ENCODE measurements around the gene NAV2. TPM values are rescaled to one million over a fixed set of nuclear protein-coding genes. Genes with fewer than 3 reads are reported as not detected.
A peak's percentile ranks its signal among the peaks of the same experiment; 100 is the strongest.

Gene NAV2
- total and polyA plus RNA-seq, 10 donors: 0.46 to 11.6 (median 4.1) TPM

GRCh38 chr11:20110908-20111669, 398.5 kb downstream of the NAV2 start:
- H3K36me3 ChIP-seq: peaks cover 0 to 33% (median 0%) of the 10 kb centered on the region in 6 donors
- H3K27me3 ChIP-seq (replicated peaks in 1 of 7): no peaks in the 10 kb centered on the region
- peak; percentile 19 to 84 (median 70) for TF ChIP-seq CTCF (IDR thresholded peaks at IDR 0.05 in 8 of 11, conservative IDR thresholded peaks at IDR 0.05 in 3 of 11)
- no peak for TF ChIP-seq POLR2A (IDR thresholded peaks at IDR 0.05)
- H3K27ac ChIP-seq: no peak overlapping the region
- no peaks in the 10 kb centered on the region for H3K9me3 ChIP-seq
- 21 to 27% (median 22%) methylated on average over 8 of the region's 8 CpGs for WGBS, 5 donors
- H3K4me1 ChIP-seq: peaks cover 0 to 15% (median 2%) of the 10 kb centered on the region in 6 donors
- no peak overlapping the region for H3K4me3 ChIP-seq
- intact Hi-C loops (cut with DNase I; ENCODE audit: low total_unique reads): loop anchor here (5.0 kb wide), 1 partner anchor 159 kb away; no protein-coding TSS in a partner anchor
- no peak for DNase-seq

DNA sequence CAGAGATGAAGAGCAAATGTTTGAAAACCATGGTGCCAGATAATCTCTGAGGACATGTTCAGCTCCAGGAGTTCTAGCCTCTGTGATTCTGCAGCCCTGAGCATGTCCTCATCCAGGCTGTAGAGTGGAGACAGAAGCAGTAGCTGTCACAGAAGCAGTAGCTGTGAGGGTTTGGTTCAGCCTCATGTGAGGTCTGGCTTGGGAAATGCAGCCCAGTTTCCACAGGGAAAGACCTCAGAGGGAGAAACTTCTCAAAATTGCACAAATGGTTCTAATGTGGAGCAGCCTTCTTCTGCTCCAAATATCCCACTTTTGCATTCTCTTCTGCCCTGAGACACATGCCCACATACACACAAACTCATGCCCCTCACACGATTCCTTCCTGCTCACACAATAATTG, 399.2 kb downstream of the NAV2 start:
- WGBS, 5 donors: 64 to 100% (median 83%) methylated on average over 1 of the region's 1 CpG
- DNase-seq: no peak
- Histone ChIP-seq H3K9me3 (no peaks in the 10 kb centered on the region), H3K36me3 (peaks cover 0 to 38% (median 0%) of the 10 kb centered on the region in 6 donors), H3K4me1 (peaks cover 0 to 15% (median 2%) of the 10 kb centered on the region in 6 donors), H3K27ac (no peak overlapping the region), H3K4me3 (no peak overlapping the region), H3K27me3 (replicated peaks in 1 of 7) (no peaks in the 10 kb centered on the region)
- intact Hi-C loops (cut with DNase I; ENCODE audit: low total_unique reads): loop anchor here (5.0 kb wide), 1 partner anchor 160 kb away; no protein-coding TSS in a partner anchor
- TF ChIP-seq CTCF (IDR thresholded peaks at IDR 0.05 in 8 of 11, conservative IDR thresholded peaks at IDR 0.05 in 3 of 11) (no peak), POLR2AphosphoS5 (IDR thresholded peaks at IDR 0.05) (no peak), POLR2A (IDR thresholded peaks at IDR 0.05) (no peak)

DNA sequence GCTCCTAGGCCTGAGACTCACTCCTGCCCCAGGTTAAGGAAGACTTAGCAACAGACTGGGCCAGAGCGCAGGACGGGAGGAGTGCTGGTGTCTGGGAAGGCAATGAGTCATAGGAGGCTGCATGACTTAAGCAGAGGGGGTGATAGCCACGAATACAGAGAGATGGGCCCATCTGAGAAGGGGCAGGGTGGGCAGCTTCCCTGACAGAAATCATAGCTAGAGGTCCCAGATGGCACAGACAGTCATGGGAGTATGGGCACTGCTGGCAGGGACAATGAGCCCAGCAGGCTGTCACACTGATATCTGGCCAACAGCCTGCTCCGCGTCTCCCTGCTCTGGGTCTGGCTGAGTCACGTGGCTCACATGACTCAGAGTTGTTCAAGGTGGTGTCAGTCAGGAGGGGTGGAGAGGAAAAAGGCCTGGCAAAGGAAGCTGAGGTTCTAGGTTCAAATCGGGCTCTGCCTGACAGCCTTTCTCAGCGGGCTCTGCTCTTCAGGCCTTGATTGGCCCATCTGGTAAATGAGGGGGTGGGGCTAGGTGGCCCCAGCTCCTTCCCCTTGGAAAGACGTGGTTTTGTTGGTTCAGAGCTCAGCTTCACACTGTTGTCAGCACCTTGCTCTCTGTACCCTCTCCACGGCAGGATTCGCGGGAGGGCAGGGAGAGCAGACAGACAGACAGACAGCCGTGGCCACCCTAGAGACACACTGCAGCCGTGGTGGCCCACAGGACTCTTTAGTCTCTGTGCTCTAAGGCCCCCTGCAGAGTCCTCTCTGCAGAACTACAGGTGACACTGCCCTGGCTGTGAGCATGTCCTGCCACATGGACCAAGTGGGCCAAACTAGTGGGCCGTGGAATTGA, 399.9 kb downstream of the NAV2 start:
- Histone ChIP-seq H3K36me3 (peaks cover 0 to 41% (median 0%) of the 10 kb centered on the region in 6 donors), H3K9me3 (no peaks in the 10 kb centered on the region), H3K4me3 (no peak overlapping the region), H3K27me3 (replicated peaks in 1 of 7) (no peaks in the 10 kb centered on the region), H3K27ac (no peak overlapping the region), H3K4me1 (peaks cover 0 to 15% (median 2%) of the 10 kb centered on the region in 6 donors)
- TF ChIP-seq POLR2AphosphoS5 (IDR thresholded peaks at IDR 0.05): no peak
- no peak for TF ChIP-seq POLR2A (IDR thresholded peaks at IDR 0.05)
- TF ChIP-seq CTCF (IDR thresholded peaks at IDR 0.05 in 8 of 11, conservative IDR thresholded peaks at IDR 0.05 in 3 of 11): no peak
- 52 to 67% (median 59%) methylated on average over 10 to 15 of the region's 15 CpGs for WGBS, 5 donors
- intact Hi-C loops (cut with DNase I; ENCODE audit: low total_unique reads): loop anchor here (5.0 kb wide), 1 partner anchor 160 kb away; no protein-coding TSS in a partner anchor
- no peak for DNase-seq

DNA sequence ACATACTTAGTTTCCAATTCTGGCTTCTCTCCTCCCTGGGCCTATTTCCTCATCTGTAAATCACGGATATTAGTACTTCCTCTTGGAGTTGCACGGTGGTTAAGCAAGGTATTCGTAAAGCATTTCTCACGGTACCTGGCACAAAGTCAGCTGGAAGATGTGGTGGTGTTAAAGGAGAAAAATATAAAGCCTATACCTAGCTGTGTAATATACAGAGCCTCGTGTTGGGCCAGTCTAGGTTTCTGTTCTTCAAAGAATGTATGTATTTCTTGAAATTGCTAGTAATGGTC, 400.5 kb downstream of the NAV2 start:
- TF ChIP-seq POLR2A (IDR thresholded peaks at IDR 0.05) (no peak), CTCF (IDR thresholded peaks at IDR 0.05 in 8 of 11, conservative IDR thresholded peaks at IDR 0.05 in 3 of 11) (no peak), POLR2AphosphoS5 (IDR thresholded peaks at IDR 0.05) (no peak)
- Histone ChIP-seq H3K4me1 (peaks cover 0 to 15% (median 2%) of the 10 kb centered on the region in 6 donors), H3K27ac (no peak overlapping the region), H3K36me3 (peaks cover 0 to 41% (median 0%) of the 10 kb centered on the region in 6 donors), H3K27me3 (replicated peaks in 1 of 7) (no peaks in the 10 kb centered on the region), H3K9me3 (no peaks in the 10 kb centered on the region), H3K4me3 (no peak overlapping the region)
- intact Hi-C loops (cut with DNase I; ENCODE audit: low total_unique reads): loop anchor here (5.0 kb wide), 1 partner anchor 161 kb away; no protein-coding TSS in a partner anchor
- DNase-seq: no peak
- 27 to 41% (median 37%) methylated on average over 5 of the region's 5 CpGs for WGBS, 5 donors
